ENCODE measurements around the gene UGT2A3.

The UGT2A3 gene

GRCh38 chr4:68885545-68885944 is 66.1 kb downstream of the UGT2A3 start:
- H3K36me3 ChIP-seq (ENCODE audit: control insufficient read depth in 1 of 2, insufficient read depth in 2 of 2, low read length in 2 of 2), result no peaks in the 10 kb centered on the region
- H3K4me3 ChIP-seq (ENCODE audit: low read depth in 1 of 2, low read length in 2 of 2), result no peak overlapping the region
- H3K27me3 ChIP-seq (ENCODE audit: low read depth, low read length), result no peaks in the 10 kb centered on the region
- H3K27ac ChIP-seq (ENCODE audit: low read length), result no peak overlapping the region
- H3K4me1 ChIP-seq (ENCODE audit: control insufficient read depth in 1 of 2, insufficient read depth in 2 of 2, low read length in 2 of 2), result no peaks in the 10 kb centered on the region
- H3K9me3 ChIP-seq (ENCODE audit: control insufficient read depth in 1 of 2, low read length in 2 of 2), result no peaks in the 10 kb centered on the region

DNA sequence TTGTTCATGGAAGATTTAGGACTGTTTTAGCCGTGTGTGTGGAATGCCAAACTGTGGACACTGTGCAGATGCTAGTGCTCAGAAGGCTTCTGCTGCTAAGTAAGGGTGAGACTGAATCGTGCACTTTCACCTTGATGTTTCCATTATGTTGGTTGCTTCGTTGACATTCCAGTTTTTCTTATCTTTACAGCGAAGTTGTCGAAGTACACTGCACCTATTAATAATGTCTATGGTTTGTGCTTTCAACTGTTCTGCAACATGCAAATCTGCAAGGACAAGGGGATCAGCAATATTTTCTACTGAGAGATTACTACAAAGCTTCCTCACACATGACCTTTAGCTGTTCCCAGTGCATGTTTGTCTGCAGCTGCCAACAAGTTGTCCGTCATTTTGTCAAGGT is 67.7 kb downstream of the UGT2A3 start:
- Histone ChIP-seq H3K27me3 (ENCODE audit: low read depth, low read length) (no peaks in the 10 kb centered on the region), H3K9me3 (ENCODE audit: control insufficient read depth in 1 of 2, low read length in 2 of 2) (no peaks in the 10 kb centered on the region), H3K4me1 (ENCODE audit: control insufficient read depth in 1 of 2, insufficient read depth in 2 of 2, low read length in 2 of 2) (no peaks in the 10 kb centered on the region), H3K27ac (ENCODE audit: low read length) (no peak overlapping the region), H3K4me3 (ENCODE audit: low read depth in 1 of 2, low read length in 2 of 2) (no peak overlapping the region), H3K36me3 (ENCODE audit: control insufficient read depth in 1 of 2, insufficient read depth in 2 of 2, low read length in 2 of 2) (no peaks in the 10 kb centered on the region)
